GM19397 (cell line): ENCODE data around the gene RORC.
"Not testable (repeated sequence)": the region's sequence is repeated elsewhere in the genome, so short reads cannot be mapped to it uniquely, and the experiment has no call there.

Experiments
- ATAC-seq: cut with Tn5 transposase; IDR thresholded peaks from one replicate; pipeline ENCODE4 v1.9.1; 2021; ENCODE audit warnings: mild to moderate bottlenecking, moderate library complexity; ENCODE audit not compliant: unreplicated experiment

Gene RORC

DNA sequence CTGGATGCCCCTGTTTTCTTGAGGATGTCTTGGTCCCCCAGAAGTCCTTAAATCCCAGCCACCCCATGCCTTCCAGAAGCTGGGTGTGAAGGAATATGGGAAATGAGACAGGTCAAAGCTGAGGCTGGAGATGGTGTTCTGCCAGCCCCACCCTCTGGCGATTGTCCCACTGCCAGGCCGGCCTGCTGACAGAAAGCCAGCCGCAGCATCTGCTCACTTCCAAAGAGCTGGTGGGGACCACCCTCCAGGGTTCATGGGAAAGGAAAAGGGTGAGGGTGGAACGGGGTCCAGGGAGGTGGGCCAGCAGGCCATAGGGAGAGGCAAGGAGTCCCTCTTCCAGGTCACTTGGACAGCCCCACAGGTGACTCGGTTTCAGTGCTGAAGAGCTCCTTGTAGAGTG, 24.5 kb downstream of the RORC start:
- ATAC-seq: no peak

DNA sequence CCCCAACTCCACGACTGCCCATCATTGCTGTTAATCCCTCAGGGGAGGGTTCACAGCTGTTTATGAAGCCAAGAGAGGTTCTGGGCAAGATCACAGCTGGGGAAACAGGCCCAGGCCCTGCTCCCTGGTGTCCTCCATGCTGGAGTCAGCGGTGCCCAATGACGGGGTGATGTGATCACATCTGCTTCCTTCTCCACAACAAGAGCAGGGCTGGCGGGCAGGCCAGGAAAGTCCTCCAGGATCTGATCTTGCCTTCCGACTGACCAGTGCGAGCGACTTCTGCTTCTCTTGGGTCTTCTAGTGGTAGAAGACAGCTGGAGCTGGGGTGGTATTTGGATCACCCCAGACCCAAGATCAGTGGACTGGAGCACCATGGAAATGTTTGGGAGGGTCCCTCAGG, 25.4 kb downstream of the RORC start:
- ATAC-seq: no peak

DNA sequence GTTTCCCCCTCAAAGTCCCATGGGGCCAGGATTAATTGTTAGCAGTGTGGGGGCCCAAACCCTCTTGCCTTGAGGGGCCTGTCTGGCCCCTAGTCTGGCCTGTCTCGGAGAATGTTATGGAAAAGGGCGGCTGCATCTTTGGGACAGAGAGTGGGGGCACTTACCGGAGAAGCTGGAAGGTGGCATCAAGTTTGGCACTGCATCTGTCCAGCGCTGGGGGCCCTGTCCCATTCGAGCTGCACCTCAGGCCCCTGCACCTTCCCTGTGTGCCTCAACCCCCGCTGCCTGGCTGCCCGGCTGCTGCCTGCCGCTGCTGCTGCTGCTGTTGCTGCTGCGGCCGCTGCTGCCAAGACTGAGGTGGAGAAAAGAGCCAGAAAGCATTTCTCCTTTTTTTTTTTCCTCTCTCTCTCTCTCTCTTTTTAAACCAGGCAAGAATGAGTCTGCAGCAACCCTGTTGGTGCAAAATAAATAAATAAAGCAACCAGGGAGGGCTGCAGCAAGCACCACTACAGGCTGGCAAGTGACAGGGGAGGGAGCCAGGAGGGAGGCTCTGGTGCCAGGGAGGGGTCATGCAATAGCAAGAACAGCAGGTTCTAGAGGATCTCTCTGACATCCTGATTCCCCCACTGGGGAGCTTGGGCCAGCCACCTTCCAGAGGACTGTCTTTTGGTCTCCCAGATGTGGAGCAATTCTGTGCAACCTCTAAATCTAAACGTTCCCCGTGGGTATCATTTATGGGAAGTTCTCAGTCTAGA, 26.4 kb downstream of the RORC start, which contains the start of gene LINGO4:
Gene LINGO4 (minus strand): TSS at position 354 of the 755 bp plus-strand sequence. CDS start 2,715 bp downstream, outside the sequence.
- ATAC-seq: no peak

DNA sequence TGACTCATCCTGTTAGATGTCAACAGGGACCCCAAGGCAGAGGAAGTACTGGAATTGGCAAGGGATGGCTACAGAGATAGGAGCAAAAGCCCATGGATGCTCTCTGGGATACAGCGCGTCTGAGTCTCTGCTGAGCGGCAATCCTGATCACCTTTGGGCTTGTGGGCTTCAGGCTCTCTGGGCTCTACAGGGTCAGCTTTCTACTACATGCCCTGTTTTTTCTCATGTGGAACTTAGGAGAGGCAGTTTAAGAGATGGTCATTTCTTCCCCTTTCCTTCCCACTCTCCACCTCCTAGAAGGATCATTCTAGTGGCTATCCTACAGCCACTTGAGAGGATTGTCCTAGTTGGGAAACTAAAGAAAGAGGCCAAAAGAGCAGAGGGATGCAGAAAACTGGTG, 27.7 kb downstream of the RORC start:
- no peak for ATAC-seq

DNA sequence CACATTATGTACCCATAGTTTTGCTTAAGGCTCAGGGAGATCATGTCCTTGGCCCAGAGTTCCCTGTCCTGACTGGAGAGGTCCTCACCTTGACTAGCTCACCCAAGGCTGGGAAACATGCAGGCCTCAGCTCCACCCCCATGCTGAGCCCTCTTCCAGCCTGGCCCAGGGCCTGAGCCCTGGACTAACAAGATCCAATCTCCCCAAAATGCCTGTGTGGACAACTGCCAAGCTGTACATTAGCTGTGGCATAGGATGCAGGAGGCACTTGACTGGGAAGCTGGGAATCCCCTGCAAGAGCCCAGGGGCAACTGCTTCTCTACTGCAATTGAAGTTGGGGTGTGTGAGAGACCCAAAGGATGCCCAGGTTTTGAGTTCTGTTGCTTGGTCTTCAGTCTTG, 28.4 kb downstream of the RORC start:
- no peak for ATAC-seq

DNA sequence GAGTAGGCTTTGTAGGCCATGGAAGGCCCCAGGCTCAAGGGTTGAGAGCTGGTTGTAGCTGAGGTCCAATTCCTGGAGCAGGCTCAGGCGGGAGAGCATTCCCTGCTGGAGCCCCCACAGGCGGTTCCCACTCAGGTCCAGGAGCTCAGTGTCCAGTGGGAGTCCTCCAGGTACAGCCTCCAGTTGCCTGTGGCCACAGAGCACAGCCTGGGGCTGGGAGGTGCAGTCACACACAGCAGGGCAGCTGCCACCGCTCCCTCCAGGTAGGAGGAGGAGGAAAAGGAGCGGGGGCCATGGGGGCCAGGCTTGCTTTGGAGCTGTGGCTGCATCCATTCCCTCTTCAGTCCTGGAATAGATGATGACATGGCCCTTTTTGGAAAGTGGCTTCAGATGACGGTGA, 29.2 kb downstream of the RORC start:
- ATAC-seq: no peak

DNA sequence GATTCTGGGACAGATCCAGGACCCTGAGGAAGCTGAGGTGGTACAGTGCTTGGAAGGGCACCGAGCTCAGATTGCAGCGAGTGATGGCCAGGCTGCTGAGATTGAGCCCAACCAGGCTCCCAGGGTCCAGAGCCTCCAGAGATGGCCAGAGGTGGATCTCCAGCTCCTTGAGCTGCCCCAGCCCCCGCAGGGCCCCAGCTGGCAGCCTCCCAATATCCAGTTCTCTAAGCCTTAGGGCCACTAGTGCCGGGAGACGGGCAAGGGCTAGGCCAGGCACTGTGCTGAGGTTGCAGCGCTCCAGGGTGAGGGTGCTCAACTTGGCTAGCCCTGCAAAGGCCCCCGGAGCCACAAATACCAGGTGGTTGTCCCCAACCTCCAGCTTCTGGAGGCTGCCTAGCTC, 29.8 kb downstream of the RORC start:
- no peak for ATAC-seq

DNA sequence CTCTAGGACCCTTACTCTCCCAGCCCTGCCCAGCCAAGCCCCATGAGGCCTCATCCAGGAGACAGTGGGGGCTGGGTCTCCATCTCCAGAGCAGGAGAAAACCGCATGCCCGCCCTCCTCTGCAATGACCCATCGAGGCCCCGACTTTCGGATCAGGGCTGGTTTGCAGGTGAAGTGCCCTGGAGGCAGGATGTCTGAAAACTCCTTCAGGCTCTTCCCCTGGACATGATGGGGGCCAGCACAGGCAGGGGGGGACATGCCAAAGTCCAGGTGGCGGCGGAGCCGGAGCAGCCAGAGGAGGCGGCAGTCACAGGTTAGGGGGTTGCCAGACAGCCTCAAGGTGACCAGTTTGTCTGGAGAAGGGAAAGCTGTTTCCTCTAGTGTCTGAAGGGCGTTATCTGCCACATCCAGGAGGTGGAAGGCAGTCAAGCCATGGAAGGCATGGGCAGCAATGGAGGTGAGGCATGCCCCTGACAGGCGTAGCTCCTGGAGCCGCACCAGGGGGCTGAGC, 30.2 kb downstream of the RORC start:
- ATAC-seq: no peak

DNA sequence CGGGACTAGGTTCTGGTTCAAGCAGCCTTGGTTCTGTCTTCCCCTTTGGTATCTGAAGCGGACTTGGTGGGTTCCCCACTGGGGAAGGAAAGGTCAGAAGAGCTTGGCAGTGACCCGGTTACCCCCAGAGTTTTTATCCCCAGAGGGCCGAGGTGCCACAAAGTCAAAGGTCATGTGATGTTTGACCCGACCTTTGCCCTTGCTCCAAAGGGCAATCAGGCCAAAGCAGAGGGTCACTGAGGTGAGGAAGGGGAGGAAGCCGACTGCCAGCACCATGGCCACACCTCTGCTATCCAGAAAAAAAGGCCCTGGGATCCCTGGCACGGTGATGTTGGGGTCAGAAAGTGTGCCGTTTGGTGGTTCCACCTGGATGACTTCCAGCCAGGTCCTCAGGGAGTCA, 30.8 kb downstream of the RORC start:
- ATAC-seq: no peak

DNA sequence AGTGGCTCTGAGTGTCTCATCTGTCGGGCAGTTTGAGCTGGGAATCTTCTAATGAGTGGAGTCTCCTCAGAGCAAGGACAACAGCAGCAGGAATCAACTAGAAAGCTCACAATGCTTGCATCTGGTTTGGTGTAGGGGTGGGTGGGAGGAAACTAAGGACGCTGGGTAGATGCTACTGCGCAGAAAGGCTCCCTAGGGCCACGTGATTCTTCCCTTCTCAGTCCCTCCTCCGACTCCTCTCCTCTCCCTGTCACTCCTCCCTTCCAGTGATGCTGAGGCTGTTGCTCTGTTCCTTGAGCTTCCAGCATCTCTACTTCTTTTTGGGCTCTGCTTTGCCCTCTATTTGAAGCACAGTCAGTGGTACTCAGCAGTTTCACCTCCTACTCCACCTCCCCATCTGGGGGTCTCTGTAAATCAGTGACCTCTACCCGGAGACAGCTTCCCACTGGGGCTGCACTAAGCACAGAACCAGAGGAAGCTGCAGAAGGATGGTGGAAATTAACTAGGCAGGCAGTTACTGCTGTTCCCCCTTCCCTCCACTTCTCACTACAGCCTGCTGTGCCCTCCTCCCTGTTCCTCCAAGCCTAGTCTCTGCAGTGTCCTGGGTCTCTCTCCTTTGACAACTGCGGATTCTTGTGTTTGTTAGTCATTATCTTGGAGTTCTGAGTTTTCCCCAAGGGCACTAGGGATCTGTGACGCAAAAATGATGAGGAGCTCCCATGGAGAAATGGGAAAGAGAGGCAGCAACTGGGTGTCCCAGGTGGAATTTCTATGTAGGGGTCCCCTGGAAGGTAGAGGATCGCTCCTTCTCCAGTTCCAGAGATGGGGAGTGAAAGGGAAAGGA, 32.2 kb downstream of the RORC start:
- no peak for ATAC-seq

DNA sequence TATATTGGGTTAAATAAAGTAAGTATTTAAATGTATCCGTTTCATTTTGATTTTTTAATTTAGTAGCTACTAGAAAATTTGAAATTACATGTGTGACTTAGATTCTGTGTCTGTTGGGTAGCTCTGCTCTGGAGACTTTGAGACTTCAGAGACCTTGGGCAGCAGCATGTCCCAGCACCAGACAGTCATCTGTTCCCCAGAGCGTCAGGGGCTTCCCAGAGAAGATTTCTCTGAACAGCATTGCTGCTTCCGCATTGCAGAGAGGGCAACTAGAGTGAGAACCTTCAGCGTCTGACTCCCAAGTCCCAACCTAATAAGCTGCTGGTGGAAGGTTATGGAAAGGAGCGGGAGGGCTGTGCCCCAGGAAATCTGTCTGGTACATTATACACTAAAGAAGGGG, 33.0 kb downstream of the RORC start:
- no peak for ATAC-seq

DNA sequence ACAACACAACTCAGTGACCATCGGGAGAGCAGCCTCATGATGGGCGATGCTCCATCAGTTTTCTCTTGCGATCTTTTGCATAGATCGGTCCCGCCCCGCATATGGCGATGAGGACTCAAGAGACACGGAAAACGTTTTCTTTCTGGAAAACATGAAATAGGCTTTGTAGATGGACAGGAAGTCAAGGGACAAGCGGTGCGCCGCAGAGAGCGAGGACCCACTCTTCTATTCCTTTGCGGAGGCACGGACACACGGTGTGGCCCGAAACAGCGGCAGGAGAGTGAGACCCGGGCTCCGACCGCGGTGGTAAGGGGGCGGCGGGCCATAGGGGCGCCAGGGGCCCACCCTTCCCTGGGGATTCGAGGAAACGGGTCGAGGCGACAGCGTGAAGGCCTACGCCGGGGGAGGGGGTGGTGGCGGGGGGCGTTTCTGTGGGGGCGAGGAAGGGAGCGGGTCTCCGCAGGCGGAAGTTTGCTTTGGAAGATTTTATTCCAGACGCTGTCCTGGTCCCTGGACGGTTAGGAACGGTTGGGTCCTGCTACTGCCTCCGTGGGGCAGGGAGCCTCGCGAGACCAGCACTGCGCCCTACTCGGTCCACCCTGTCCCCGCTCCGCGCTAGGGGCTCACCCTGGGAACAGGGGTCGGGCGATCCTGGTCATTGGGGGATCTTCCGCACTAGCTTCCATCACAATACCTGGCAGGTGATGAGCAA, 40.5 kb downstream of the RORC start:
- no peak for ATAC-seq

DNA sequence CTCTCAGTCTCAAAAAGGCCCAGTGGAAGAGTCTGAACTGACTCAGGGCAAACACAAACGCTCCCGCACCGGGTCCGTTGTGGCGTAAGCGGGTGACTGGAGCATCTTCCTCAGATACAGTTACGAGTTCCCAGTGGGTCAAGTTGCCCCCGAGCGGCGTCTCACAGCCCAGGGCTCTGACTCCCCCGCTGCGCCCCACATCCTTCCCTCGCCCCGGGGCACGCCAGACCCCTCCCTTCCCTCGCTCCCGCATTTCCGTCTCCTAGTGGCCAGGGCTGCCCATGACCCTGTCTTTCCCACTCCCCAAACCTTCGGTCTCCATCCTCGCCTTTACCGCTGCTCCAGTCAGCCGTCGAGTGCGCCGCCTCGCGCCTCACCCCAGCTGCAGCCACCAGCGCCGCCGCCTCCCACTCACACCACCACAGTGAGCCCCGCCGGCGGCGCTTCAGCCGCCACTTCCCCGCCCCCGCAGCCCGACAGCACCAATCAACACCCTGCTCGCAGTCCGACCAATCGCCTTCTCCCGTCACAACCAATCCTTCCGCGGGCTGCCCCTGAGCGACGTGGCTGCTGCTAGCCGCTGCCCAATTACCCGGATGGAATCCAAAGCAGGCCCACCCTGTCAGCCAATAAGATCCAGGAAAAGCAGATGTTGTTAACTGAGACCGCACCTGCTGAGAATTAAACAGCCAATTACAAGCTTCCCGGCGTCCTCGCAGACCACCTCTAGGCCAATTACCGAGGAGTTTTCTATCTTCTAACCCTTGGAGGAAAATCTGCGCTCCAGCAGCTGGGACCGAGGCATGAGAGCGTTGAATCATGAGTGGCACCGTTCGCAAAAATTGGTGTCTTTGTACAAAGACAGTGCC, 41.3 kb downstream of the RORC start, which contains the start of gene TDRKH:
Gene TDRKH (minus strand): TSS at position 430 of the 869 bp plus-strand sequence. CDS start 7,478 bp downstream, outside the sequence.
- peak; percentile 96 for ATAC-seq

DNA sequence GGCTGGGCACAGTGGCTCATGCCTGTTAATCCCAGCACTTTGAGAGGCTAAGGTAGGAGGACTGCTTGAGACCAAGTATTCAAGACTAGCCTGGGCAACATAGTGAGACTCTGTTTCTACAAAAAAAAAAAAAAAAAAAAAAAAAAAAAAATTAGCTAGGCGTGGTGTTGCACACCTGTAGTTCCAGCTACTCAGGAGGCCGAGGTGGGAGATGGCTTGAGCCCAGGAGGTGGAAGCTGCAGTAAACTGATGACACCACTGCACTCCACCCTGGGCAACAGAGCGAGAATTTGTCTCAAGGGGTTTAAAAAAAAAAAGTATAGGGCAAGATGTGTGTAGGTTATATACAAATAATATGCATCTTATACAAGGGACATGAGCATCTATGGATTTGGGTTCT, 43.9 kb downstream of the RORC start:
- no peak for ATAC-seq

DNA sequence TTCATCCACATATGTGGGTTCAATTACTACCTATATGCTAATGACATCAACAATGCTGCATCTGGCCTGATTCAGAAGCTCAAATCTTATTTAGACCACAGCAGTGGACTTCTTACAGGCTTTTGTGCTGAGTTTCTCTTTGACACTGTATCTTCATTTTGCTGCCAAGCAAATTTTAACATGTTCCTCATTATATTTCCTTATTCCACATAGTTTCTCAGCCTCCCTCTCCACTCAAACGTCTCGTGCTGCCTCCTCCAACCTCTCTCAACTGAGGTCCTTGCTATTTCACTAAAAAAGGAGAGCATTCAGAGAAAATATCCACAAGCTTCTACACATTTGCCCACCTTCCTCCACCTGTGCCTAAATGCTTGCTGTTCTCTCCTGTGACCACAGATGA, 47.8 kb downstream of the RORC start:
- no peak for ATAC-seq

DNA sequence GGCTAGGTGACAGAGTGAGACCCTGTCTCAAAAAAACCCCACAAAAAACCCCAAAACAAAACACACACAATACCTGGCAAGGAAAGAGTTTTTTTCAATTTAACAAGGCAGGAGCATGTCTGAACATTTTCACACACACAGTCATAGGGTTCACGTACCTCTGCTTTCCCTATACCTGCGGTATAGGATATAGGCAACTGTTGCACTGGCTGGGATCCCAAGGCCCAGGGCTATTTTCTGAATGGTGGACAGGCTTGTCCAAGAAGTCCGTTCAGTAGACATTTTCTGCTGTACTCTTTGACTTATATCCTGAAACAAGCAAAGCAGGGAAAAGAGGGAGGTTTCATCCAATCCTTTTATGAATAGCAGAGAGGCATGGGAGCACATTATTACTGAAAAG, 48.9 kb downstream of the RORC start:
- no peak for ATAC-seq

DNA sequence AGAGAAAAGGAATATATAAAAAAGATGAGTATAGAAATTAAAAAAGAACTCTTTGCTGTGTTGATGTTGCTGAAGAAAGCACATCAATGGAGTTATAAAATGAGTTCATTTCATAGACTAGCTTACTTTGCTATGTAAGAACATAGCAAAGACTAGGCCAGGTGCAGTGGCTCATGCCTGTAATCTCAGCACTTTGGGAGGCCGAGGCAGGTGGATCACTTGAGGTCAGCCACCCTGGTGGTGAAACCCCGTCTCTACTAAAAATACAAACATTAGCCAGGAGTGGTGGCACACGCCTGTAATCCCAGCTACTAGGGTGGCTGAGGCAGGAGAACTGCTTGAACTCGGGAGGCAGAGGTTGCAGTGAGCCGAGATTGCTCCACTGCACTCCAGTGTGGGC, 49.6 kb downstream of the RORC start:
- not testable (repeated sequence) for ATAC-seq

DNA sequence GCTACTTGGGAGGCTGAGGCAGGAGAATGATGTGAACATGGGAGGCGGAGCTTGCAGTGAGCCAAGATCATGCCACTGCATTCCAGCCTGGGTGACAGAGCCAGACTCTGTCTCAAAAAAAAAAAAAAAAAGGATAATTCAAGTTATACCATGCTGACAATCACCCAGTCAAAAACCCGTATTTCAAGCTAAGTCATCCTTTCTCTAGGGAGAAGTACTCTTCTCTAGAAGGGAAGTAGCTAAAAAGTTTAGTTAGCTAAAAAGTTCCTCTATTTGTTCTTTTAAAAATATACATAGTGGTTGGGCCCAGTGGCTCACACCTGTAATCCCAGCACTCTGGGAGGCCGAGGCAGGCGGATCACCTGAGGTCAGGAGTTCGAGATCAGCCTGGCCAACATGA, 50.9 kb downstream of the RORC start:
- ATAC-seq: not testable (repeated sequence)

DNA sequence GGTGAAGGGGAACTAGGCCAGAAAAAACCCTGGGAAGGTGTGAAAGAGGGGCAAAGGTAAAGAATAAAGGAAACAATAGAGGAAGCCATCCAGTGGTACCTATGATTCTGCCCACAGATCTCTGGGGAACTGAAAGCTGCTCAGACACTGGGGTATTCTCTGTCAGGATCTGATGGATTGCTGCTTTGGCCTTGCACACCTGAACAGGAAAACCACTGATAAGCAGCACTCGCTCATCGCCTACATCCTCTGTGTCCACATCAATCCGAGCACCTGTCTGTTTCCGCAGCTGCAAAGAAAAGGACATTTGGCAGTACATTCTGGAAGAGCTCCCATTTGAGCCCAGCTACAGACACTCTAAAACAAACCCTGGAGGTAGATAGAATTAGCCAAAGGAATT, 51.8 kb downstream of the RORC start:
- no peak for ATAC-seq

DNA sequence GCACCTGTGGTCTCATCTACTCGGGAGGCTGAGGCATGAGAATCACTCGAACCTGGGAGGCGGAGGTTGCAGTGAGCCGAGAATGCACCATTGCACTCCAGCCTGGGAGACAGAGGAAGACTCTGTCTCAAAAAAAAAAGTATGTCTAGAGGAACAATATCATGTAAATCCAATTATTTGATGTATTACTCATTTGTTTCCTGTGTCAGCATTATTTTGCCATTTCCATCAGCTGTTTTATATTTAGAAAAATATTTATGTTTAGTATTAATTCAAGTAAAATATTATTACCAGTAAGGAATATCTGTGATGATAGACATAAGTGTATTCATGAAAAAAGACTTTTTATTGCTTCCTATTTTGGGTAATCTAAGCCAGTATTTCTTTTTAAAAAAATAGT, 54.3 kb downstream of the RORC start:
- no peak for ATAC-seq
